GM23338 (cell line): ENCODE measurements around the gene MAP1B. TPM values are rescaled to one million over a fixed set of nuclear protein-coding genes. Genes with fewer than 3 reads are reported as not detected.

ENCODE experiments used
- ATAC-seq: fragments of 200-7000 bp; cut with Tn5 transposase; 3 replicates; pipeline ENCODE4 v1.9.1; 2020
- DNase-seq: peaks from one replicate; pipeline ENCODE4 v3.0.0-alpha.2; 2015; ENCODE audit warnings: low spot score
- H2AFZ ChIP-seq: fragments of 200-600 bp; sonication (generic); 2 replicates; pipeline ENCODE4 v1.8.0; 2016; ENCODE audit warnings: antibody characterized with exemption, mild to moderate bottlenecking, moderate library complexity
- H3F3A ChIP-seq: fragments of 200-600 bp; sonication (generic); replicated peaks from 2 replicates; pipeline ENCODE4 v1.8.0; 2017; ENCODE audit warnings: antibody characterized with exemption, mixed run types, low read depth
- H3K27ac ChIP-seq: fragments of 200-600 bp; sonication (generic); 2 replicates; pipeline ENCODE4 v1.6.1; 2016; ENCODE audit warnings: low read depth
- H3K27me3 ChIP-seq: fragments of 200-600 bp; sonication (generic); 2 replicates; pipeline ENCODE4 v1.8.0; 2016; ENCODE audit warnings: mild to moderate bottlenecking, mixed run types, moderate library complexity; ENCODE audit not compliant: insufficient read depth
- H3K36me3 ChIP-seq: fragments of 200-600 bp; sonication (generic); 2 replicates; pipeline ENCODE4 v1.8.0; 2016; ENCODE audit warnings: mild to moderate bottlenecking; ENCODE audit not compliant: insufficient read depth
- H3K4me1 ChIP-seq: fragments of 200-600 bp; sonication (generic); 2 replicates; pipeline ENCODE4 v1.8.0; 2016; ENCODE audit warnings: mild to moderate bottlenecking, moderate library complexity; ENCODE audit not compliant: insufficient read depth
- H3K4me2 ChIP-seq: fragments of 200-600 bp; sonication (generic); 2 replicates; pipeline ENCODE4 v1.7.1; 2017; ENCODE audit warnings: mixed run types
- H3K4me3 ChIP-seq: fragments of 200-600 bp; sonication (generic); 2 replicates; pipeline ENCODE4 v1.6.1; 2016; ENCODE audit warnings: mixed run types
- H3K79me2 ChIP-seq: fragments of 200-600 bp; sonication (generic); replicated peaks from 2 replicates; pipeline ENCODE4 v1.8.0; 2017; ENCODE audit warnings: mild to moderate bottlenecking; ENCODE audit not compliant: insufficient read depth
- H3K9me2 ChIP-seq: fragments of 200-600 bp; sonication (generic); 2 replicates; pipeline ENCODE4 v1.8.0; 2017; ENCODE audit not compliant: insufficient read depth
- H4K20me1 ChIP-seq: fragments of 200-600 bp; sonication (generic); replicated peaks from 2 replicates; pipeline ENCODE4 v1.8.0; 2017; ENCODE audit warnings: mild to moderate bottlenecking; ENCODE audit not compliant: insufficient read depth
- H3K27ac Mint-ChIP-seq: 2 replicates; pipeline ENCODE4 v1.8.0; 2020; ENCODE audit warnings: inconsistent platforms, mild to moderate bottlenecking, moderate library complexity, mixed read lengths
- H3K27me3 Mint-ChIP-seq: 3 replicates; pipeline ENCODE4 v1.8.0; 2022; ENCODE audit warnings: low read depth, mild to moderate bottlenecking, moderate library complexity, mixed read lengths, inconsistent platforms; ENCODE audit not compliant: insufficient read depth, poor library complexity
- H3K36me3 Mint-ChIP-seq: 3 replicates; pipeline ENCODE4 v1.8.0; 2021; ENCODE audit warnings: low read depth, mild to moderate bottlenecking, inconsistent platforms, moderate library complexity, mixed read lengths
- H3K4me1 Mint-ChIP-seq: 3 replicates; pipeline ENCODE4 v1.8.0; 2020; ENCODE audit warnings: mild to moderate bottlenecking, inconsistent platforms, mixed read lengths
- H3K4me3 Mint-ChIP-seq: 3 replicates; pipeline ENCODE4 v1.8.0; 2021; ENCODE audit warnings: moderate library complexity, mild to moderate bottlenecking, inconsistent platforms, mixed read lengths
- H3K9me3 Mint-ChIP-seq: 3 replicates; pipeline ENCODE4 v1.8.0; 2020; ENCODE audit warnings: moderate library complexity, mild to moderate bottlenecking, inconsistent platforms, mixed read lengths
- CREB1 ChIP-seq: fragments of 250-450 bp; sonication (Bioruptor Pico); IDR thresholded peaks from 2 replicates; pipeline ENCODE4 v1.5.0; 2020; ENCODE audit warnings: low read depth, mild to moderate bottlenecking, moderate library complexity
- ETS1 ChIP-seq: IDR thresholded peaks from 2 replicates; pipeline ENCODE4 v1.6.1; 2016; ENCODE audit warnings: antibody characterized with exemption
- EZH2 ChIP-seq: fragments of 200-600 bp; sonication (generic); IDR thresholded peaks from one replicate; pipeline ENCODE4 v1.8.0; 2017; ENCODE audit warnings: antibody characterized with exemption, mild to moderate bottlenecking, low read depth; ENCODE audit not compliant: unreplicated experiment
- EZH2phosphoT487 ChIP-seq: fragments of 200-600 bp; sonication (generic); IDR thresholded peaks from one replicate; pipeline ENCODE4 v1.8.1; 2018; ENCODE audit warnings: antibody characterized with exemption; ENCODE audit not compliant: unreplicated experiment
- JUNB ChIP-seq: IDR thresholded peaks from one replicate; pipeline ENCODE4 v1.6.1; 2016; ENCODE audit warnings: antibody characterized with exemption; ENCODE audit not compliant: unreplicated experiment
- NANOG ChIP-seq: IDR thresholded peaks from 2 replicates; pipeline ENCODE4 v1.6.1; 2016; ENCODE audit warnings: antibody characterized with exemption, borderline replicate concordance
- POLR2AphosphoS5 ChIP-seq: IDR thresholded peaks from 2 replicates; pipeline ENCODE4 v1.6.1; 2016; ENCODE audit warnings: antibody characterized with exemption, low read depth
- STAT1 ChIP-seq: IDR thresholded peaks from one replicate; pipeline ENCODE4 v1.6.1; 2016; ENCODE audit warnings: antibody characterized with exemption; ENCODE audit not compliant: unreplicated experiment
- ZNF114 ChIP-seq: fragments of 250-450 bp; sonication (Bioruptor Pico); IDR thresholded peaks from 2 replicates; pipeline ENCODE4 v1.5.0; 2020; ENCODE audit warnings: mild to moderate bottlenecking, moderate library complexity
- ZNF331 ChIP-seq: fragments of 250-450 bp; sonication (Bioruptor Pico); IDR thresholded peaks from 2 replicates; pipeline ENCODE4 v1.5.0; 2020; ENCODE audit warnings: low read depth, mild to moderate bottlenecking, moderate library complexity
- polyA plus RNA-seq: library from polyadenylated mRNA; unstranded; fragments of >200 nt; fragmentation: Nextera tagmentation; extraction: Ambion mirVana; gene quantifications from 2 replicates; pipeline ENCODE4 v1.2.1, GENCODE V29; 2016
- total RNA-seq: library from RNA; depleted of rRNA; stranded (reverse); fragments of >200 nt; shearing (Covaris generic); gene quantifications from 2 replicates; pipeline ENCODE4 v1.2.3, GENCODE V29; 2014
- TF ChIP-seq, protein P1 (sequence below): IDR thresholded peaks from one replicate; pipeline ENCODE4 v1.6.1; 2018; ENCODE audit warnings: antibody characterized with exemption; ENCODE audit not compliant: unreplicated experiment
- TF ChIP-seq, protein P2 (sequence below), 2 experiments: fragments of 200-600 bp in 1 of 2; sonication (generic) in 1 of 2; conservative IDR thresholded peaks; 2 replicates each; pipeline versions ENCODE4 v1.5.1 to v1.6.1; 2016 to 2017; ENCODE audit warnings: antibody characterized with exemption in 2 of 2, low read depth in 2 of 2, mild to moderate bottlenecking in 2 of 2, moderate library complexity in 1 of 2

MAP1B gene
- total and polyA plus RNA-seq, 2 experiments from 2014 or later, result 148 to 263 TPM

GRCh38 chr5:72121052-72121779, 13.9 kb downstream of the MAP1B start:
- H3K4me3 ChIP-seq, result peak overlapping the region; percentile 16; the same call in 1 of the 2 replicates
- H4K20me1 ChIP-seq, result no peaks in the 10 kb centered on the region; the same call in 1 of the 2 replicates
- TF ChIP-seq ZNF331 (CRISPR knock-in tag) (no peak), POLR2AphosphoS5 (no peak), EZH2 (no peak), EZH2phosphoT487 (no peak), STAT1 (no peak), JUNB (no peak), NANOG (no peak), ZNF114 (CRISPR knock-in tag) (no peak), ETS1 (no peak), CREB1 (no peak)
- TF ChIP-seq, protein P1, sequence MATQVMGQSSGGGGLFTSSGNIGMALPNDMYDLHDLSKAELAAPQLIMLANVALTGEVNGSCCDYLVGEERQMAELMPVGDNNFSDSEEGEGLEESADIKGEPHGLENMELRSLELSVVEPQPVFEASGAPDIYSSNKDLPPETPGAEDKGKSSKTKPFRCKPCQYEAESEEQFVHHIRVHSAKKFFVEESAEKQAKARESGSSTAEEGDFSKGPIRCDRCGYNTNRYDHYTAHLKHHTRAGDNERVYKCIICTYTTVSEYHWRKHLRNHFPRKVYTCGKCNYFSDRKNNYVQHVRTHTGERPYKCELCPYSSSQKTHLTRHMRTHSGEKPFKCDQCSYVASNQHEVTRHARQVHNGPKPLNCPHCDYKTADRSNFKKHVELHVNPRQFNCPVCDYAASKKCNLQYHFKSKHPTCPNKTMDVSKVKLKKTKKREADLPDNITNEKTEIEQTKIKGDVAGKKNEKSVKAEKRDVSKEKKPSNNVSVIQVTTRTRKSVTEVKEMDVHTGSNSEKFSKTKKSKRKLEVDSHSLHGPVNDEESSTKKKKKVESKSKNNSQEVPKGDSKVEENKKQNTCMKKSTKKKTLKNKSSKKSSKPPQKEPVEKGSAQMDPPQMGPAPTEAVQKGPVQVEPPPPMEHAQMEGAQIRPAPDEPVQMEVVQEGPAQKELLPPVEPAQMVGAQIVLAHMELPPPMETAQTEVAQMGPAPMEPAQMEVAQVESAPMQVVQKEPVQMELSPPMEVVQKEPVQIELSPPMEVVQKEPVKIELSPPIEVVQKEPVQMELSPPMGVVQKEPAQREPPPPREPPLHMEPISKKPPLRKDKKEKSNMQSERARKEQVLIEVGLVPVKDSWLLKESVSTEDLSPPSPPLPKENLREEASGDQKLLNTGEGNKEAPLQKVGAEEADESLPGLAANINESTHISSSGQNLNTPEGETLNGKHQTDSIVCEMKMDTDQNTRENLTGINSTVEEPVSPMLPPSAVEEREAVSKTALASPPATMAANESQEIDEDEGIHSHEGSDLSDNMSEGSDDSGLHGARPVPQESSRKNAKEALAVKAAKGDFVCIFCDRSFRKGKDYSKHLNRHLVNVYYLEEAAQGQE, result no peak
- TF ChIP-seq, protein P2, sequence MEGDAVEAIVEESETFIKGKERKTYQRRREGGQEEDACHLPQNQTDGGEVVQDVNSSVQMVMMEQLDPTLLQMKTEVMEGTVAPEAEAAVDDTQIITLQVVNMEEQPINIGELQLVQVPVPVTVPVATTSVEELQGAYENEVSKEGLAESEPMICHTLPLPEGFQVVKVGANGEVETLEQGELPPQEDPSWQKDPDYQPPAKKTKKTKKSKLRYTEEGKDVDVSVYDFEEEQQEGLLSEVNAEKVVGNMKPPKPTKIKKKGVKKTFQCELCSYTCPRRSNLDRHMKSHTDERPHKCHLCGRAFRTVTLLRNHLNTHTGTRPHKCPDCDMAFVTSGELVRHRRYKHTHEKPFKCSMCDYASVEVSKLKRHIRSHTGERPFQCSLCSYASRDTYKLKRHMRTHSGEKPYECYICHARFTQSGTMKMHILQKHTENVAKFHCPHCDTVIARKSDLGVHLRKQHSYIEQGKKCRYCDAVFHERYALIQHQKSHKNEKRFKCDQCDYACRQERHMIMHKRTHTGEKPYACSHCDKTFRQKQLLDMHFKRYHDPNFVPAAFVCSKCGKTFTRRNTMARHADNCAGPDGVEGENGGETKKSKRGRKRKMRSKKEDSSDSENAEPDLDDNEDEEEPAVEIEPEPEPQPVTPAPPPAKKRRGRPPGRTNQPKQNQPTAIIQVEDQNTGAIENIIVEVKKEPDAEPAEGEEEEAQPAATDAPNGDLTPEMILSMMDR (conservative IDR thresholded peaks at IDR 0.05; ENCODE audit: low read depth in 2 of 2), result no peak
- peak overlapping the region; percentile 64 for H3K27ac ChIP-seq
- no peak overlapping the region for H2AFZ ChIP-seq
- H3K79me2 ChIP-seq, result peaks cover 76% of the 10 kb centered on the region
- peaks cover 55% of the 10 kb centered on the region for H3K4me1 ChIP-seq
- no peaks in the 10 kb centered on the region for H3K9me2 ChIP-seq
- Mint-ChIP-seq H3K9me3 (no peaks in the 10 kb centered on the region), H3K27me3 (peaks cover 2% of the 10 kb centered on the region), H3K4me1 (peaks cover 54% of the 10 kb centered on the region), H3K36me3 (peaks cover 58% of the 10 kb centered on the region), H3K27ac (peak overlapping the region; percentile 82), H3K4me3 (peak overlapping the region; percentile 56; the same call in 2 of the 3 replicates)
- peaks cover 7% of the 10 kb centered on the region; the same call in 1 of the 2 replicates for H3K36me3 ChIP-seq
- H3K27me3 ChIP-seq, result no peaks in the 10 kb centered on the region
- DNase-seq (peak; percentile 26), ATAC-seq (peak; percentile 9; the same call in 2 of the 3 replicates)
- no peaks in the 10 kb centered on the region for H3F3A ChIP-seq
- H3K4me2 ChIP-seq, result peak overlapping the region; percentile 41
